HCT116 (cell line): Measurements from ENCODE around the gene LRSAM1. TPM values are rescaled to one million over a fixed set of nuclear protein-coding genes. Genes with fewer than 3 reads are reported as not detected.

Source experiments
- ATAC-seq: fragments of 200-7000 bp; cut with Tn5 transposase; 2 replicates; pipeline ENCODE4 v1.9.1; 2020; ENCODE audit warnings: mild to moderate bottlenecking, moderate library complexity
- BruUV-seq: library from RNA; stranded (reverse); fragments of 400-500 nt; replicated peaks from 2 replicates; lab custom pipeline; 2021; lab: Mats Ljungman, UMichigan
- CTCF ChIA-PET: fragments of 300-600 bp; sonication (Branson Sonifier 250); formaldehyde crosslinking; loops from one replicate; lab custom pipeline; 2021; ENCODE audit warnings: antibody characterized with exemption; lab: Charles Lee
- POLR2A ChIA-PET: fragments of 300-600, 350-600 bp; sonication (Branson Sonifier 250); formaldehyde crosslinking; loops from one replicate; lab custom pipeline; 2021; ENCODE audit warnings: antibody characterized with exemption; lab: Charles Lee
- RAD21 ChIA-PET, 2 experiments: fragments of 300-600 bp; sonication (Branson Sonifier 250); formaldehyde crosslinking; loops; one replicate each; lab custom pipeline; 2023; ENCODE audit warnings: low total read pairs in 2 of 2; ENCODE audit not compliant: uncharacterized antibody in 2 of 2, unreplicated experiment in 2 of 2, low non-redundant PET in 1 of 2; lab: Charles Lee
- DNase-seq: peaks from one replicate; pipeline ENCODE4 v3.0.0-alpha.2; 2010; ENCODE audit warnings: low read depth, low spot score
- H2AFZ ChIP-seq: fragments of 200-600 bp; shearing (Covaris generic), sonication (generic); 2 replicates; pipeline ENCODE4 v1.6.1; 2017; ENCODE audit warnings: low read depth, mixed run types, mixed read lengths, antibody characterized with exemption, low read length; ENCODE audit not compliant: poor library complexity, severe bottlenecking
- H3K27ac ChIP-seq: 2 replicates; pipeline ENCODE4 v1.5.1; 2012; ENCODE audit warnings: low read depth, low read length
- H3K27me3 ChIP-seq: fragments of 200-600 bp; sonication (generic); 2 replicates; pipeline ENCODE4 v1.6.1; 2016; ENCODE audit warnings: mixed run types, low read length, mixed read lengths; ENCODE audit not compliant: insufficient read depth
- H3K36me3 ChIP-seq, 2 experiments: fragments of 200-500 bp in 1 of 2; fragments of 200-600 bp in 1 of 2; sonication (Bioruptor generic) in 1 of 2; sonication (generic) in 1 of 2; 2 replicates each; pipeline versions ENCODE4 v1.5.1 to v1.6.1; 2014 to 2016; ENCODE audit warnings: low read length in 2 of 2, inconsistent platforms in 1 of 2, mixed read lengths in 1 of 2, mixed run types in 1 of 2; ENCODE audit not compliant: insufficient read depth in 2 of 2, control insufficient read depth in 1 of 2
- H3K4me1 ChIP-seq, 2 experiments: fragments of 200-600 bp in 1 of 2; sonication (generic) in 1 of 2; 2 replicates each; pipeline versions ENCODE4 v1.5.1 to v1.6.1; 2012 to 2017; ENCODE audit warnings: low read length in 2 of 2, inconsistent platforms in 1 of 2, mild to moderate bottlenecking in 1 of 2, mixed read lengths in 1 of 2, mixed run types in 1 of 2, moderate library complexity in 1 of 2; ENCODE audit not compliant: insufficient read depth in 2 of 2, control insufficient read depth in 1 of 2
- H3K4me2 ChIP-seq: fragments of 200-600 bp; sonication (generic); 2 replicates; pipeline ENCODE4 v1.6.1; 2017; ENCODE audit warnings: mixed run types, low read length, mixed read lengths
- H3K4me3 ChIP-seq, 2 experiments: fragments of 200-600 bp in 1 of 2; sonication (generic) in 1 of 2; replicated peaks in 1 of 2; 2 replicates each; pipeline ENCODE4 v1.5.1; 2011 to 2016; ENCODE audit warnings: low read length in 2 of 2, control low read depth in 1 of 2, low read depth in 1 of 2, mild to moderate bottlenecking in 1 of 2, mixed read lengths in 1 of 2, mixed run types in 1 of 2
- H3K79me2 ChIP-seq: fragments of 200-600 bp; sonication (generic); 2 replicates; pipeline ENCODE4 v1.6.1; 2017; ENCODE audit warnings: mild to moderate bottlenecking, mixed run types, low read length, moderate library complexity, mixed read lengths; ENCODE audit not compliant: insufficient read depth
- H3K9ac ChIP-seq: fragments of 200-600 bp; sonication (generic); 2 replicates; pipeline ENCODE4 v1.6.1; 2016; ENCODE audit warnings: low read length, mixed read lengths
- H3K9me2 ChIP-seq: fragments of 200-600 bp; sonication (generic), shearing (Covaris generic); 2 replicates; pipeline ENCODE4 v1.6.1; 2017; ENCODE audit warnings: mixed run types, mild to moderate bottlenecking, moderate library complexity; ENCODE audit not compliant: insufficient read depth
- H3K9me3 ChIP-seq, 2 experiments: fragments of 200-500 bp in 1 of 2; fragments of 200-600 bp in 1 of 2; sonication (Bioruptor generic) in 1 of 2; sonication (generic) in 1 of 2; 2 replicates each; pipeline ENCODE4 v1.6.1; 2014 to 2017; ENCODE audit warnings: low read length in 2 of 2, mixed read lengths in 2 of 2, inconsistent platforms in 1 of 2, low read depth in 1 of 2, mild to moderate bottlenecking in 1 of 2, mixed run types in 1 of 2, moderate library complexity in 1 of 2; ENCODE audit not compliant: control insufficient read depth in 1 of 2, insufficient read depth in 1 of 2
- H4K20me1 ChIP-seq: fragments of 200-600 bp; sonication (generic), shearing (Covaris generic); 2 replicates; pipeline ENCODE4 v1.6.1; 2017; ENCODE audit warnings: mixed run types, mild to moderate bottlenecking, moderate library complexity; ENCODE audit not compliant: insufficient read depth
- EGR1 ChIP-seq: IDR thresholded peaks from 2 replicates; pipeline ENCODE4 v1.6.1; 2012; ENCODE audit warnings: low read depth
- EZH2 ChIP-seq: fragments of 200-600 bp; sonication (generic); IDR thresholded peaks from 2 replicates; pipeline ENCODE4 v1.6.1; 2017; ENCODE audit warnings: antibody characterized with exemption, mixed run types
- FOSL1 ChIP-seq: IDR thresholded peaks from 2 replicates; pipeline ENCODE4 v1.6.1; 2012; ENCODE audit warnings: low read depth
- POLR2A ChIP-seq: IDR thresholded peaks from 2 replicates; pipeline ENCODE4 v1.7.0; 2011; ENCODE audit warnings: borderline replicate concordance; ENCODE audit not compliant: insufficient read depth, insufficient read length; ENCODE audit errors: extremely low read depth
- POLR2AphosphoS5 ChIP-seq: IDR thresholded peaks from 2 replicates; pipeline ENCODE4 v1.6.1; 2011; ENCODE audit warnings: mild to moderate bottlenecking, low read depth, low read length, moderate library complexity
- YY1 ChIP-seq: IDR thresholded peaks from 2 replicates; pipeline ENCODE4 v1.6.1; 2011; ENCODE audit warnings: low read length, low read depth, moderate library complexity, mild to moderate bottlenecking; ENCODE audit not compliant: insufficient replicate concordance; ENCODE audit errors: extremely low read depth
- ZFX ChIP-seq: fragments of 450-650 bp; IDR thresholded peaks from 2 replicates; pipeline ENCODE4 v1.6.1; 2017
- ZNF274 ChIP-seq: fragments of 200-500 bp; sonication (Bioruptor generic); IDR thresholded peaks from 2 replicates; pipeline ENCODE4 v1.6.1; 2014; ENCODE audit warnings: mild to moderate bottlenecking, low read depth, low read length, inconsistent platforms
- intact Hi-C: fragments of 100-400 bp; cut with micrococcal nuclease; formaldehyde crosslinking; loops from 2 replicates; pipeline ENCODE4 v1.10.0; 2022
- total RNA-seq: library from RNA; stranded (reverse); gene quantifications from one replicate; pipeline ENCODE4 v1.2.1, GENCODE V29; 2021; ENCODE audit not compliant: unreplicated experiment
- TF ChIP-seq, protein P1 (sequence below): IDR thresholded peaks from 2 replicates; pipeline ENCODE4 v1.6.1; 2011; ENCODE audit warnings: mild to moderate bottlenecking, low read length, moderate library complexity; ENCODE audit not compliant: insufficient replicate concordance; ENCODE audit errors: extremely low read depth
- TF ChIP-seq, protein P2 (sequence below): IDR thresholded peaks from 2 replicates; pipeline ENCODE4 v1.6.1; 2012

The LRSAM1 gene
- total RNA-seq, 1 experiment from 2014 or later = 25.9 TPM

DNA sequence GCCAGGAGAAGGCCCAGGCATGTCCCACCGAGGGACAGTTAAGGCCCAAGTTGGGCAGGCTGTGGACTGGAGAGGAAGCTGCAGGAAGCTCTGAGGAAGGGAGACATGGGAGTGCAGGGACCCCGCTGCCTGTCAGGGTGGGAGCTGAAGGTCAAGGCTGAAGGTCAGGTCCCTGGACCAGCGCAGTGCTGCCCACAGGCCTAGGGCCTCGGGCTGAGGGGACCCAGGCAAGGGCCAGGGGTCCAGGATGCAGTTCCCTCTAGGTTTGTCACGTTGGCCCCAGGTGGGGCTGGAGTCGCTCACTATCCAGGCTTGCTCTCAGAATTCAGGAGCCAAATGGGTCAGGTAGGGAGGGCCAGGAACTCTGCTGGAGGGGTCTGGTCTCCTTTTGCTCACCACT, 84.1 kb downstream of the LRSAM1 start:
- peaks cover 0 to 18% of the 10 kb centered on the region in 2 experiments; a peak in 1 of 4 replicates for H3K4me1 ChIP-seq
- H3K9me2 ChIP-seq = no peaks in the 10 kb centered on the region
- H2AFZ ChIP-seq = no peak overlapping the region
- H3K4me3 ChIP-seq = no peak overlapping the region
- CTCF ChIA-PET = no interaction called here
- no peak overlapping the region; the same call in 1 of the 2 replicates for H3K27ac ChIP-seq
- ATAC-seq (no peak), DNase-seq (no peak)
- POLR2A ChIA-PET = no interaction called here
- no peaks in the 10 kb centered on the region for H3K9me3 ChIP-seq
- H3K4me2 ChIP-seq = no peak overlapping the region
- no peaks in the 10 kb centered on the region for H4K20me1 ChIP-seq
- H3K27me3 ChIP-seq = no peaks in the 10 kb centered on the region
- no TSS peak for BruUV-seq
- RAD21 ChIA-PET = no interaction called here
- H3K9ac ChIP-seq = no peak overlapping the region
- peaks cover 0 to 13% of the 10 kb centered on the region in 2 experiments; a peak in 3 of 4 replicates for H3K36me3 ChIP-seq
- TF ChIP-seq POLR2A (no peak), POLR2AphosphoS5 (no peak), YY1 (no peak), ZFX (no peak), EZH2 (no peak), ZNF274 (no peak), FOSL1 (no peak), EGR1 (no peak)
- TF ChIP-seq, protein P1, sequence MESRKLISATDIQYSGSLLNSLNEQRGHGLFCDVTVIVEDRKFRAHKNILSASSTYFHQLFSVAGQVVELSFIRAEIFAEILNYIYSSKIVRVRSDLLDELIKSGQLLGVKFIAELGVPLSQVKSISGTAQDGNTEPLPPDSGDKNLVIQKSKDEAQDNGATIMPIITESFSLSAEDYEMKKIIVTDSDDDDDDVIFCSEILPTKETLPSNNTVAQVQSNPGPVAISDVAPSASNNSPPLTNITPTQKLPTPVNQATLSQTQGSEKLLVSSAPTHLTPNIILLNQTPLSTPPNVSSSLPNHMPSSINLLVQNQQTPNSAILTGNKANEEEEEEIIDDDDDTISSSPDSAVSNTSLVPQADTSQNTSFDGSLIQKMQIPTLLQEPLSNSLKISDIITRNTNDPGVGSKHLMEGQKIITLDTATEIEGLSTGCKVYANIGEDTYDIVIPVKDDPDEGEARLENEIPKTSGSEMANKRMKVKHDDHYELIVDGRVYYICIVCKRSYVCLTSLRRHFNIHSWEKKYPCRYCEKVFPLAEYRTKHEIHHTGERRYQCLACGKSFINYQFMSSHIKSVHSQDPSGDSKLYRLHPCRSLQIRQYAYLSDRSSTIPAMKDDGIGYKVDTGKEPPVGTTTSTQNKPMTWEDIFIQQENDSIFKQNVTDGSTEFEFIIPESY = no peak
- TF ChIP-seq, protein P2, sequence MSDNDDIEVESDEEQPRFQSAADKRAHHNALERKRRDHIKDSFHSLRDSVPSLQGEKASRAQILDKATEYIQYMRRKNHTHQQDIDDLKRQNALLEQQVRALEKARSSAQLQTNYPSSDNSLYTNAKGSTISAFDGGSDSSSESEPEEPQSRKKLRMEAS = no peak
- intact Hi-C loops = no loop called here
- H3K79me2 ChIP-seq = peaks cover 81% of the 10 kb centered on the region
